ENCODE measurements around the gene FNBP1. TPM values are rescaled to one million over a fixed set of nuclear protein-coding genes. Genes with fewer than 3 reads are reported as not detected.
A peak's percentile ranks its signal among the peaks of the same experiment; 100 is the strongest.

Gene FNBP1
- total and polyA plus RNA-seq, 2 of the 13 experiments (the other 11 are each of a cell fraction or from before 2014, with no cell fraction given), result 5.4 to 19.5 TPM

- TF ChIP-seq STAT6 (CRISPR knock-in tag; IDR thresholded peaks at IDR 0.05; ENCODE audit: borderline replicate concordance) (no peak), ZNF891 (CRISPR knock-in tag; IDR thresholded peaks at IDR 0.05) (peak; percentile 55; the same call in 1 of the 2 replicates), ZNF354B (CRISPR knock-in tag; IDR thresholded peaks at IDR 0.05) (no peak), ERF (CRISPR knock-in tag; IDR thresholded peaks at IDR 0.05) (no peak), HES4 (CRISPR knock-in tag; IDR thresholded peaks at IDR 0.05; ENCODE audit: borderline replicate concordance) (no peak), ZNF704 (CRISPR knock-in tag; IDR thresholded peaks at IDR 0.05; ENCODE audit: borderline replicate concordance) (no peak), MAFK (conservative IDR thresholded peaks at IDR 0.05 in 1 of 2, IDR thresholded peaks at IDR 0.05 in 1 of 2; ENCODE audit: low read length in 2 of 2) (no peak), ZNF280B (CRISPR knock-in tag; IDR thresholded peaks at IDR 0.05; ENCODE audit: borderline replicate concordance) (no peak), ZNF660 (CRISPR knock-in tag; IDR thresholded peaks at IDR 0.05; ENCODE audit: borderline replicate concordance, low read depth) (no peak), NRL (CRISPR knock-in tag; IDR thresholded peaks at IDR 0.05; ENCODE audit: borderline replicate concordance) (0 out of 2 replicates have a peak, but pooled peaks have one; percentile 19), MNT (IDR thresholded peaks at IDR 0.05) (no peak), CBX5 (CRISPR knock-in tag; IDR thresholded peaks at IDR 0.05; ENCODE audit: borderline replicate concordance) (no peak), GATA4 (IDR thresholded peaks at IDR 0.05; ENCODE audit: borderline replicate concordance, low read depth) (no peak), TRIM24 (CRISPR knock-in tag; IDR thresholded peaks at IDR 0.05) (no peak), TFAP4 (IDR thresholded peaks at IDR 0.05; ENCODE audit: borderline replicate concordance, low read depth) (no peak), ZNF326 (CRISPR knock-in tag; IDR thresholded peaks at IDR 0.05; ENCODE audit: borderline replicate concordance) (no peak), TOPORS (CRISPR knock-in tag; IDR thresholded peaks at IDR 0.05) (no peak), TAF1 (CRISPR knock-in tag; IDR thresholded peaks at IDR 0.05) (no peak; the same call in 1 of the 2 replicates)
Measured at GRCh38 chr9:129885018-129885669, 157.8 kb downstream of the FNBP1 start (continued).
